GM18519 (cell line): ENCODE measurements around the gene OPTC.
"Not testable (repeated sequence)": the region's sequence is repeated elsewhere in the genome, so short reads cannot be mapped to it uniquely, and the experiment has no call there.

Experiments
- ATAC-seq: cut with Tn5 transposase; IDR thresholded peaks from one replicate; pipeline ENCODE4 v1.9.1; 2021; ENCODE audit warnings: mild to moderate bottlenecking, moderate library complexity; ENCODE audit not compliant: unreplicated experiment, low FRiP score

OPTC gene

DNA sequence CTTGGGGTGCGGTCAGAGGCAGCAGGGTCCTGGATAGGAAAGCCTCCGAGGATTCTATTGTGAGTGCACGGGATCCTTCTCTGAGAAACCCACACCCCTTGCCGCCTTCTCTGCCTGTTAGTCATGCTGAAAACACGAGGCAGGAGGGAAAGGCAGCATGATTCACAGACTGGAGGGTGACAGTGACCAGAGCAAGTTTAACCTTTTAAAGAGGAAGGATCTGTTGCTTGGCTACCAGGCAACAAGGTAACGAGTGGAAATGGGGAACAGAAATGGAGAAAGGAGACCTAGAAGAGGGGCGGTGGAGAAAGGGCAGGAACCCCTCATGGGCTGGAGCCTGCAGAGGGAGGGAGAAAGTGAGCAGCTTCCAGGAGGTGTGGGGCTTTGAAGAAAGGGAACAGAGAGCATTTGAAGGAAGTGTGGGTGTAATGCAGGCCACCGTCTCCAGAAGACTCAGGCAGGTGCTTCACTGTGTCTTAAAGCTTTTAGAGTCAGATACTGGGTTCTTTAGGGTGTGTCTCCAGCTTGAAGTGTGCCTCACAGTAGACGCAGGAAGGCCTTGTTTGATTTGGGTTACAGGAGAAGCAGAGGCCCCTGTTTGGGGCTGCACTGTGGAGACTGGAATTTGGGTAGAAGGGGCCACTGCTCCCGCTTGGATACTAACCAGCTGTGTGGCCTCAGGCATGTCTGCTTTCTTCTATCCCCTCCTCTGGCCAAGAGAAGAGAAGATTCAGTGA, 19.1 kb downstream of the OPTC start:
- ATAC-seq = no peak

DNA sequence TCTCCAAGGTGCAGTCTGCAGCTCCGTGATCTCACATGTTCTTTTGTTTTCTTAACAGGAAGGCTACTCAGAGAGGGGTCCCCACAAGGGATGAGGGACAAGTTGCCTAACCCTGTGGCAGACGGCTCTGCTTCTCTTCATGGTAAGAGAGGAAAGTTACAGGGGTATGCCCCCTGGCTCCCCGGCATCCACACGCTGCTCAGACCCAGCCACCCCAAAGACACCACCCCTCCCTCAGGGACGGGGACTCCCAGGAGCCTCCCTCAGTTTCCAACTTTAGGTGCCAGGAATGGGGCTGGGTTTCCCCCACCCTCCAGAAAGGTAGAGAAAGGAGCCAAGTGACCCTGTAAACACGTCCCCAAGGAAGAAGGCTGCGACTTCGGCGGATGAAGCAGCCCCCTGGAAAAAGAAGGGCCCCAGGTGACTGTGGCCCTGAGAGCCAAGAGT, 19.7 kb downstream of the OPTC start:
- ATAC-seq = no peak

DNA sequence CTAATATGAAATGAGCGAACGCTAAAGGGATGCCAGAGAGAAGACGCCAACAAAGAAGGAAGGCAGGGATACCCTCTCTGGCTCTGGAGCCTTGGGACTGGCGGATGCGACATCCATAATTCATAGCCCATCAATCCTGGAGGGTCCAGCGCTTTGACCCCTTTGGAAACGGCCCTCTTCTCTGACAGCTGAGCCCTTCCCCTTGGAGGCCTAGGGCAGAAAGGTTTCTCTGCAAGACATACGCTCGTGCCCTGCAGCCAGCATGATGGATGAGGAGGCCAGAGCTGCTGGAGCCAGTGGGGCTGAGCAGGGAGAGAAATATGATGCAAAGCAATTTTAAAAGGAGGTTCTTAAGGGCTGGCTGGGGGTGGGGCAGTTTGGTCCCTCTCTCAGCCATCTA, 22.2 kb downstream of the OPTC start:
- ATAC-seq = no peak

DNA sequence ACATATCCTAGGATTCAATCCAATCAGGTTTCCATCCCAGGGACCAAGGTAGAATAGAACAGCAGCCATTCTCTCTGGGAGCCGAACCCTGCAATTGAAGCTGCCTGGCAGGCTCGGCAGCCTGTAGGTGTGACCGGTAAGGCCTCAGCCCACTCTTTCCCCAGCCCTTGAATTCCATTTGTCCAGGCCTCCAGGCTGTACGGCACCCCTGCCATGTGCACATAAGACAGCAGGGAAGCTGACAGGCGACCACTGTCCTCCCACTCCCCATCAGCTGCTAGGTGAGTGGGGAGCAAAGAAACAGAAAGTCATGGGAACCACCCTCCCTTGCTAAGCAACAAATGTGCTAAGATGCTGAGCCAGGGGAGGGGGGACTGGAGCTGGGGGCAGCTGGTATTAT, 23.0 kb downstream of the OPTC start:
- ATAC-seq = no peak

DNA sequence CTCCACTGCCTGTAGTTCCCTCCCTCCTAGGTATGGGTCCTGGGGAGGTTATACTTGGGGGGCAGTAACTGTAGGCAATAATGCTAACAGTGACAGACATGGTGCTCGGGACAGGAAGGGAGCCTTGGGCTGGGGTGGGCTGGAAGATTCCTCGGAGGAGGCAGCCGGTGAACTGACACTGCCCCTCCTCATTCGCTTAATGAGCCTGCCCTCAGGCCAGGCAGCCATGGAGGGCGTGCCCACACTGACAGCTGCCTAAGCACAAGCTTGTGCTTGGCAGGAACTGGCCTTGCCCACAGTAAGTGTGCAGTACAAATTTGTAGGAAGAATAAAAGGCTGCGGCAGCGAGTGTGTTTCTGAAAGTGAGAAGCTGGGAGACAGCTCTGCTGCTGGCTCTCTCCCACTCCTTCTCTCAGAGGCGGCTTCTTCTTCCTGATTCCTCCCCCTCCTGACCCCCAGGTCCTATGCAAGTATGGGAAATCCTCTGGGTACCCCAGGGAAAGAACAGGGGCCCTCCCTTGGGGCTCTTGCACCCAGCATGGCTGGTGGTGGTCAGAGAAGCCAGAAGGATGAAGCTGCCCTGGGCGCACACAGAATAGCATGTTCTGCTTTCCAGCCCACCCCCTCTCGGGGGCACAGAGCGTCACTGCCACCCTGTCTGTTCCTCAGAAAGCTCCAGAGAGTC, 23.6 kb downstream of the OPTC start:
- no peak for ATAC-seq

DNA sequence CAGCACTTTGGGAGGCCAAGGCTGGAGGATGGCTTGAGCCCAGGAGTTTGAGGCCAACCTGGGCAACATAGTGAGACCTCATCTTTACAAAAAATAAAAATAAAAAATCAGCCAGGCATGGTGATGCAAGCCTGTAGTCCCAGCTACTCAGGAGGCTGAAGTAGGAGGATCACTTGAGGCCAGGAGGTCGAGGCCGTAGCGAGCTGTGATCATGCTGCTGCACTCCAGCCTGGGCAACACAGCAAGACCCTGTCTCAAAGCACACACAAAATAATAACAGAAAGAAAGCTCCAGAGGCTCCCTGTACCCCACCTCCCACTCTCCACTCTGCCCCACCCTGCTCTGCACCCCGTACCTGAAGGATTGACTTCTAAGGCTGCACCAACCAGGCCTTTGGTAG, 24.2 kb downstream of the OPTC start:
- not testable (repeated sequence) for ATAC-seq

DNA sequence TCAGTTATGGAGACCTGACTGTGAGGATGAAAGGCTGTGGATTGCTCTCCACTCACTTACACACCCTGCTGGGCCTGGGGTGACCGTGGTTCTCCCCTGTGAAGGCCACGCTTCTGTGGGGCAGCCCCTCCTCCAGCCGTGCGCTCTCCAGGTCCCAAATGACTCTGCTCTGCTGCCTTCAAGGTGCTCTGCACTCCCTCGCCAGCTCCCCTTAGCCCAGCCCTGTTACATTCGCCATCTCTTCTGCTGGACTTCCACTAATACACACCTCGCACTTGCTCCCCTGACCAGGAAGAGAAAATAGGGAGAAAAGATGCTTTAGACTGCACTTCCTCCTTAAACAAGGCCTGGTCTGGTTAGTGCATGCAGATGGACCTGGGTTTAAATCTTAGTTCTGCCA, 24.6 kb downstream of the OPTC start:
- ATAC-seq = no peak

DNA sequence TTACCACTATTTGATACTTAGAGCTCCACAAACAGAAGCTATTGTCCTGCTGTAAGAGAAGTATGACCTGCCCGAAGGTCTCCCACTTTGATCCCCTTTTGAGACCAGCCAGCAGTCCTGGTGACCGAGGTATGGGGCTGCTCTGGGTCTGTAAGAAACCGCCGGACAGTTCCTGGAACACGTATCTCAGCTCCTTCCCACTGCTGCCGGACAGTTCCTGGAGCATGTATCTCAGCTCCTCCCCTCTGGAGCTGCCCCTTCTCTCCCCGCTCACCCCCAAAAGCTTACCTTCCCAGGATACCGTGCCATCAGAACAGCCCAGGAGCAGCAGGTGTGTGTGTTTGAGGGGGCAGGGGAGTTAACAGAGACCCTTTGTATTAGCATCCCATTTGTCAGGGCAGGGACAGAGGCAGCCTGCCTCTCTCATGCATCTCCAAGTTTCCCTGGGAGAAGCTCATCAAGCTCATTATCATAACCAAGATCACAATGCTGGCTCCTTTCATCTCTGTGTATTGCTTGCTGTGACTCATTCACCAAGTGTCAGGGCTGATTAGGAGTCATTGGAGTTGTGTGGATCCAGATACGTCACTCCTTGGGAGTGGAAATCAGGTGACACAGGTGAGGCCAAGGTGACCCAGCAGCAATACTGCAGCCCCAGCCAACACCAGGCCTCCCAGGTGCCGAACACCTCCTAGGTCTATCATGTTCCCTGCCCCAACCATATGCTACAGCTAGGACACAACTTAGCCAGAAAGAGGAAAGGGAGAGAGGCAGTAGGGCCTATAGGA, 25.3 kb downstream of the OPTC start:
- ATAC-seq = no peak

DNA sequence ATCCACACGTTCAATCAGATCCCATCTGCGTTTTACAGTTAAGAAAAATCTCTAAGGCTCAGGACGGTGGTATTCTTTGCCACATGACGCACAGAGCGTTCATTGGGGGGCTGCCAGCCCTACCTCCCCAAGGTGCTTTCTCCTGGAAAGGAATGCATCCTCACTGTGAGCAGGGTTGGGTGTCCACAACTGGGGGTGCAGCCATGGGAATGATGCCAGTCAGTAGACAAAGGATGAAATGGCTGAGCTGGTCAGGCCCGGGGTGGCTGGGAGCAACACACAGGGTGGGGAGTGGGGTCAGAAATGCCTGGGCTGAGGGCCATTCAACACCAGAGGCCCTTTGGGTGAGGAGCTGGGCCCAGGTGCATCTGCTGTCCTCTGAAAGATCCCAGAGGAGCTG, 25.9 kb downstream of the OPTC start:
- no peak for ATAC-seq

DNA sequence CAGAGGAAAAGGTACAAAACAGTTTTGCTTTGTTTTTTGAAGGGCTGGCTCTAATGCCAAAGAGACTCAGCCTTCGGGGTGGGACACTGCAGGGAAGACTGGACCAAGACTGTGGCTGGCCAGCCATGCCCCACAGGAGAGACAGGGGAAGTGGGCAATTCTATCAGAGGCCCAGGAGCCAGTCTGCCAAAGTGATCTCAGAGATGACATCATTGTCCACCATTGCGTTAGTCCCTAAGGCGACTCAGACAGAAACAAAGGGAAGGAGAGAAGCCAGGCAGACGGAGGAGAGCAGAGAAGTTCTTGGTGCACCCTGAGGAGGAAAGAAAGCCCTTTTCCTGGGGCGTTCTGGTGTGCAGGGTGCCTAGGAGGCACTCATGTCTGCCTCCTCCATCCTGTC, 26.4 kb downstream of the OPTC start:
- ATAC-seq = no peak

DNA sequence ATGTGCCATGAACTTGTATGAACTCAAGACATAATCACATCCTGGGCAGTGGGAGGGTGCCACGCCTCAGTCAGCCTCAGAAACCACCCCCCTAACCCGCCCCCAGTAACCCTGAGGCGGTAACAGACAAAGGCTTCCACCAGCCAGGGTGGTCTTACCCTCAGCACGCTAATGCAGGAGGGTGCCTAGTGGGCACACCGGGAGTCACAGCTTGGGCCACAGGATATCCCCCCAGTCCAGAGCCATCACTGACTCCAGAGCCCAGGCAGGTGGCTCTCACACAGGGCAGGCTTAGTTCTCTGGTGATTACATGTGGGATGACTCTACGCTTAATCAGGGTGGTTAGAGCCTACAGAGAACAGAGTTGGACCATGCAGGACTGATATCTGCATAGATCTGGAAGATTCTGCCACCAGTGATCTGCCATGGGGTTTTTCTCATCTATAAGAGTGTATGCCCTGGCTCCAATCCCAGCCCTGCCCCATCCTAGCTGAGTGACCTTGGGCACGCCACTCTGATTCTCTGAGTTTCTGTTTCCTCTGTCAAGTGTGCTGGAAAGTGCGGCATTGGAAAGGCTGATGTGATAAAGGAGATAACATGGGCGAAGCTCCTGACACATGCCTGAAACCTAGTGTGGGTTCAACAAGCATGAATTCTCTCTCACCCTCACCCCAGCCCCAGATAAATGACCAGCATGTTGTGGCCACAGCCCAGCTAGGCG, 27.3 kb downstream of the OPTC start:
- ATAC-seq = no peak

DNA sequence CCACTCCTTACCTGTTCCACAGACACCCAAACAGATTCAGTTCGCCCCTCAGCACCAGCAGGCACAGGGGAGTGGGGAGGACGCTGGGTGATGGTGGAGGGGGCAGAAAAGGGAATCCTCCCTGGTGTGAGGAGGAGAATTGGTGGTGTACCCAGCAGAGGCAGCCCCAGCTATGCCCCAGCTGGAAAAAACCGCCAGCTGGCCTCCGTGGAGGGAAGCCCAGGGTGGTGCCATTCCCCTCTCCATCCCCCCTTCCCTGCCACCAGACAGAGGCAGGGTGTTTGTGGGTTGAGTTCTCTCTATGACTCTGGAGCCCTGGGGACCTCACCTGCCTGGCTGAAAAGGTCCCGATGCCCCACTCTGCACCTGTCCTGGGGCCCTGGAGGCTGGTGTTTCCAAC, 27.9 kb downstream of the OPTC start:
- ATAC-seq = no peak

DNA sequence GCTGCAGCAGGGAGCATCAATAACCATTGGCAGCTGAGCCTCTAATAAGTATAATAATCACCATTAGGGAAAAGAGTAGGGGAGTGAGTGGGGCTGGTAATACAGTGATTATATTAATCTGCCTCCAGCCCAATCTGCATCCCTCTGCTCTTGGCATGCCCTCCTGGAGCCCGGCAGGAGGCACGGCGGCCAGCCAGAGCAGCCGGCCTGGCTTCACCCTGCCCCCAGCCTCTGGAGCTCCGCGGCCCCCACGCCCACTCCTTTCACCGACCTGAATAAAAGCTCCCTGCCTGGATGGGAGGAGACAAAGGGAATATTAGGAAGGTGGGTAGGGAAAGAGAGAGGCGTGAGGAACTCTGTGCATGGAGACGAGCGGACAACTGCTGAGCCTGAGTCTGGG, 28.3 kb downstream of the OPTC start:
- no peak for ATAC-seq

DNA sequence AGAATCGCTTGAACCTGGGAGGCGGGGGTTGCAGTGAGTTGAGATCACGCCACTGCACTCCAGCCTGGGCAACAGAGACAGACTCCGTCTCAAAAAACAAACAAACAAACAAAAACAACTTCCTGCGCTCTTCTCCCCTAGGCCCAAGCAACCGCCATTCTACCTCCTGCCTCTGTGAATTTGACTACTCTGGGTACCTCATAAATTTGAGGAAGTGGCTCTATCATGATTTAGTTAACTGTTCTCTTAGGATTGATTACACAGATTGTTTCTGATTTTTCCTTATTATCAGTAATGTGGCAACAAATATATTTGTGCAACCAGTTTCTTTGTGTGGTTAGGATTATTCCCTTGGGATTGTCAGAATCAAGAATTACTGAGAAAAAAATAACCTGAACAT, 29.7 kb downstream of the OPTC start:
- no peak for ATAC-seq

DNA sequence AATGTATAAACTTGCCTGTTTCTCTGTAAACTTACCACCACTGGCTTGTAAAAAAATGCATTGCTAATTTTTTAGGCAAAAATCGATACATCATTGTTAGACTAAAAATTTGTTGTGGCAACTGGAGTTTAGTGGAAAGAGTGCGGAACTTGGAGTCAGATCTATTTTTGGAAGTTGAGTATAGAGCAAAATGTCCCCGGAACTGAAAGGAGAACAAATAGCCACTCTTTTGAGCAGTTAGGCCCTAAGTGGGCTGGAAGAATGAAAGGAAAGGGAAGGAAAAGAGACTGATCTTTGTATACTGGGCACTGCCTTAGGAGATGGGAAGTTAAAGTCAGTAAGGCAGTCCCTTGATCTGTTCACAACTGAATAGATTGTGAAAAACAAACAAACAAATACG, 30.2 kb downstream of the OPTC start:
- no peak for ATAC-seq

DNA sequence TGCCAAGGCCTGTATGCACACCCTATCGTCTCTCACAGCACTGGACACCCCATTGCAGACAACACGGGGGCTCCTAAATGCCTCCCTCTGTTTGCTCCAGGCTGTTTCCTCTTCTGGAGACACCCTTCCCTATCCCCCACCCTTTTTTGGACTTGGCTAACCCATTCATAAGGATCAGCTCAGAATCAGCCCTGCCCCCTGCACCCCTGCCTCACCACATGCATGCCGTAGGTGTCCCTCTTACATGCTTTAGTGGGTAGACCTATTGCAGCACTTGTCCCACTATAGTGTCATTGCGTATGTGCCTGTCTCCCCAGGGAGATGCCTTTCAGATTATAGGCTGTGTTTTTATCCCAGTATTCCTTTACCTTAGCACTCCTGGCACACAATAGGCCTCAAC, 30.9 kb downstream of the OPTC start:
- no peak for ATAC-seq

DNA sequence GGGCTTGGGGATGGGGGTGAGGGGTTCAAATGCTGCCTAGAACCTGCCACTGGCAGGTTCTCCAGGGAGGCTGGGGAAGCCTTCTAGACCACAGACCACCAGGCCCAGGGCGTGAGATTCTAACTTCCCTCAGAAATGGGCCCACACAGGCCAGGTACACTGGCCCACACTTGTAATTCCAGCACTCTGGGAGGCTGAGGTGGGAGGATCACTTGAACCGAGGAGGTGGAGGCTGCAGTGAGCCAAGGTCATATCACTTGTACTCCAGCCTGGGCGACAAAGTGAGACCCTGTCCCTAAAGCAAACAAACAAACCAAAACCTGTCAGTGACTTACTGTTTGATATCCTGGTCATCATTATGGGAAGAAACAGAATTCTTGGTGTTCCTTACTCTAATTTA, 31.7 kb downstream of the OPTC start:
- no peak for ATAC-seq

DNA sequence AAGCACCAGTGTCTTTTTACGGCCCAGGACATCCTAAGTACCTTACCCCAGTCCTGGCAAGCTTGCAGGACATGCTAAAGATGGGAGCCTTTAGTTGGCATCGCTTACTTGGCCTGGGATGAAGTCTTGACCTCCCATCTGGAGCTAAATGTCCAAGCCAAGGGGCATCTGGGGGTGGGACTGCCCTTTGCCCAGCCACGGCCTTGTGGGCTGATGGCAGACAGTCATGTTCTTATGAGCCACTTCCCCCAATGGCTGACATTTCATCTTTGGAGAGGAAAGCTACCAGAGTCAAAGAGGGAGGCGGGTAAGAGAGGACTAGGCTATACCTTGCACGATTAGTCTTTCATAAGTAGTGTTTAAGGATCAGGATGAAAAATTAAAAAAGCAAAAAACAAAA, 32.2 kb downstream of the OPTC start:
- no peak for ATAC-seq

DNA sequence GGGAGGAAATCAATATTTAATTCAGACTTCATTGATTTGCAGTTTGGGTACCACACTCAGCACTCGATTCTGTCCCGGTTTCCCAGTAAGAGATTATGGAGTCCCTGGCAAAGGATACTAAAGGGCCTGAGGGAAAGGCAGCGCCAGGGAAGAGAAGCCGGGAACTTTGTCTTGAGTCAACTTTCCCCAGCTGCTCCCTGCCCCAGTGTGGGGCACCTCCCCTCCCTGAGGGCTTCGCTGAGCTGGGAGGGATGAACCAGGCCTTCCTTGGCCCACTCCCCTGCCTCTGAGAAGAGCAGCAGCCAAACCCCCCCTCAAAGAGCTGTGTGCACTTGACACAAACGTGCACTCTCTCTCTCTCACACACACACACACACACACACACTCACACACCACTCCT, 32.6 kb downstream of the OPTC start:
- ATAC-seq = no peak

DNA sequence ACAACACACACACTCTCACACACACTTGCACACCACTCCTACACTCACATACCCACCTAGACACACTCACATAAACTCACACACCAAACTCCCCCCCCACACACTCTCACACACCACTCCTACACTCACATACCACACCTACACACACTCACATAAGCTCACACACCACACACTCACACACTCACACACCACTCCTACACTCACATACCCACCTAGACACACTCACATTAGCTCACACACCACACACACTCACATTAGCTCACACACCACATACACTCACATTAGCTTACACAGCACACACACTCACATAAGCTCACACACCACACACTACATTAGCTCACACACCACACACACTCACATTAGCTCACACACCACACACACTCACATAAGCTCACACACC, 33.1 kb downstream of the OPTC start:
- no peak for ATAC-seq

DNA sequence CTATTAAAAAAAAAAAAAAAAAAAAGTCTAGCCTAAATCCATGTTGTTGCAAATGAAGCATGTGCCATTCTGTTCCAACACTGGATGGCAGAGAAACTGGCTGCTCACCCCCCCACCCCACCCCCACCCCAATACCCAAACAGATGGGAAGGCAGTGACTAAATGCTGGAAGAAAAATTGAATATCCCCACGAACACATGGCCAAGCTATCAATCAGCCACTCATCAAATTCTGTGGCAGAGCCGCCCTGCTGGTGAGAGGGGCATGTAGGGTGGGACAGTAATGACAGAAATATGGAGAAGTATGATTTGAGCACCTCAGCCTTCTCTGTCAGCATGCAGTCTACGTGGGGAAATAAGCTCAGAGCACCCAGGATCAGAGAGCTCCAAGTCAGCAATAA, 34.1 kb downstream of the OPTC start:
- ATAC-seq = no peak
